ENCODE results near the gene GTPBP1.

GRCh38 chr22:38684895-38685294 lies 20.8 kb upstream of the GTPBP1 start:
- no peak for TF ChIP-seq YY1 (IDR thresholded peaks at IDR 0.05; ENCODE audit: insufficient read depth, insufficient read length)
- no peak for TF ChIP-seq ZNF274 (IDR thresholded peaks at IDR 0.05; ENCODE audit: low read depth, low read length)
- no peak for TF ChIP-seq SUZ12 (IDR thresholded peaks at IDR 0.05; ENCODE audit: extremely low read depth, insufficient read depth, insufficient read length)
